ENCODE data around the gene ZNF236. TPM values are rescaled to one million over a fixed set of nuclear protein-coding genes. Genes with fewer than 3 reads are reported as not detected.

ZNF236 gene
- total RNA-seq, 6 donors from 2014 or later = 9.0 to 27.2 (median 14.8) TPM

DNA sequence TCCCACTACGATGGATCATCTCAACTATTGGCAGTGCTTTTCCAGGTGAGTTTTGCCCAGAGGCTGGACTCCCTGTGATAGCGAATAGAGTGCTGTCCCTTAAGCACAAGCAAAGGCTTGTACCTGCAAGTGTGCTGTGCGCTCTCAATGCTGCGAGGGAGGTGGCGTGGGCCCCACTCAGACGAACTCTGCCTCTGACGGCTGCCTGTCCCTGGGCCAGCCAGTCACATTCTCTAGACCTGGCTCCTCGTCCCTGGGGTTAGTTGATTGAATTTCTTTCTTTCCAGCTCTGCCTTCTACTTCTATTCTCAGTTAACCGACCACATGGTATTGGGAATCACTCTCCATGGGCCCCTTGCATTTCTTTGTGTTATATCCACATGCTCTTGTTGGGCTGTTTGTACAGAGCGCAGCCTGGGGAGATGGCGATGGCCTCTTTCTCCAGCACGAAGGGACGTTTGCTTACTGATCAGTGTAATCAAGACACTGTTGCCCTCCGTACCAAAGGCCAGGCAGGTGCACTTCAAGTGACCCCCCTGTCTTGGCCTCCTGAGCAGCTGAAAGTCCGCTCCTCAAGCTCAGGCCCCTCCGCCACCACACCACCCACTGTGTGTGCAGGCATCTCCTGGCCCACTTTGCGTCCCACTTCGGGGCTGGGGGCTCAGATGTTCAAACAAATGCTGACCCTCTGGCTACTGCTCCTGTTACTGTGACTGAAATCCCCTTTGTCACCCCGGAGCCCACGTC lies 151.3 kb downstream of the ZNF236 start:
- H3K36me3 ChIP-seq = peaks cover 0 to 7% (median 1%) of the 10 kb centered on the region in 4 donors
- no peak overlapping the region for H3K4me3 ChIP-seq
- no peaks in the 10 kb centered on the region for H3K27me3 ChIP-seq
- no peak overlapping the region for H3K27ac ChIP-seq
- DNase-seq = no peak
- WGBS, 2 donors = 96% methylated on average over 18 to 20 of the region's 20 CpGs
- ATAC-seq (ENCODE audit: low FRiP score in 2 of 2) = no peak
- TF ChIP-seq POLR2AphosphoS5 (IDR thresholded peaks at IDR 0.05) (no peak), EP300 (IDR thresholded peaks at IDR 0.05) (no peak), POLR2A (IDR thresholded peaks at IDR 0.05) (no peak)
- TF ChIP-seq, protein P1, sequence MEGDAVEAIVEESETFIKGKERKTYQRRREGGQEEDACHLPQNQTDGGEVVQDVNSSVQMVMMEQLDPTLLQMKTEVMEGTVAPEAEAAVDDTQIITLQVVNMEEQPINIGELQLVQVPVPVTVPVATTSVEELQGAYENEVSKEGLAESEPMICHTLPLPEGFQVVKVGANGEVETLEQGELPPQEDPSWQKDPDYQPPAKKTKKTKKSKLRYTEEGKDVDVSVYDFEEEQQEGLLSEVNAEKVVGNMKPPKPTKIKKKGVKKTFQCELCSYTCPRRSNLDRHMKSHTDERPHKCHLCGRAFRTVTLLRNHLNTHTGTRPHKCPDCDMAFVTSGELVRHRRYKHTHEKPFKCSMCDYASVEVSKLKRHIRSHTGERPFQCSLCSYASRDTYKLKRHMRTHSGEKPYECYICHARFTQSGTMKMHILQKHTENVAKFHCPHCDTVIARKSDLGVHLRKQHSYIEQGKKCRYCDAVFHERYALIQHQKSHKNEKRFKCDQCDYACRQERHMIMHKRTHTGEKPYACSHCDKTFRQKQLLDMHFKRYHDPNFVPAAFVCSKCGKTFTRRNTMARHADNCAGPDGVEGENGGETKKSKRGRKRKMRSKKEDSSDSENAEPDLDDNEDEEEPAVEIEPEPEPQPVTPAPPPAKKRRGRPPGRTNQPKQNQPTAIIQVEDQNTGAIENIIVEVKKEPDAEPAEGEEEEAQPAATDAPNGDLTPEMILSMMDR (IDR thresholded peaks at IDR 0.05) = no peak
- no peaks in the 10 kb centered on the region for H3K9me3 ChIP-seq
- peaks cover 0 to 7% (median 0%) of the 10 kb centered on the region in 4 donors for H3K4me1 ChIP-seq

DNA sequence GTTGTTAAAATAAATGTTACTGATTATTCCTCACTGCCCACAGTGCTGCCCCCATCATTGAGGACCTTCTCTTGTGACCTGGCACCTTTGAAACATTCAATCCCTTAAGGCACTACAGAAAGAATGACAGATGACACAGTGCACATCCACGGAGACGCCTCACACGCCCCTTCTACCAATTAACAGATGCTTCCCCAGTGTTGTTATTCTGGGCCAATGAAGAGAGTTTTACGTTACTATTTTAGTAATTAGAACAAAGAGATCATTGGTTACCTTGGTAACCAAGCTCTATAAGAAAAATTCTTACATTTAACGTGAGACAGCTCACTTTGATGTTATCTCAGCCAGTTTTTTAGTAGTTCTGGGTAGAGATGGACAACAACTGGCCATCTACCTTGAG lies 152.0 kb downstream of the ZNF236 start:
- H3K27me3 ChIP-seq = no peaks in the 10 kb centered on the region
- no peaks in the 10 kb centered on the region for H3K9me3 ChIP-seq
- peaks cover 0 to 7% (median 0%) of the 10 kb centered on the region in 4 donors for H3K4me1 ChIP-seq
- H3K4me3 ChIP-seq = no peak overlapping the region
- H3K36me3 ChIP-seq = peaks cover 0 to 2% (median 0%) of the 10 kb centered on the region in 4 donors
- WGBS, 2 donors = 92 to 94% methylated on average over 5 of the region's 5 CpGs
- DNase-seq (no peak), ATAC-seq (ENCODE audit: low FRiP score in 2 of 2) (no peak)
- no peak overlapping the region for H3K27ac ChIP-seq
- TF ChIP-seq EP300 (IDR thresholded peaks at IDR 0.05) (no peak), POLR2A (IDR thresholded peaks at IDR 0.05) (no peak), POLR2AphosphoS5 (IDR thresholded peaks at IDR 0.05) (no peak)
- TF ChIP-seq, protein P1 (IDR thresholded peaks at IDR 0.05) = no peak

DNA sequence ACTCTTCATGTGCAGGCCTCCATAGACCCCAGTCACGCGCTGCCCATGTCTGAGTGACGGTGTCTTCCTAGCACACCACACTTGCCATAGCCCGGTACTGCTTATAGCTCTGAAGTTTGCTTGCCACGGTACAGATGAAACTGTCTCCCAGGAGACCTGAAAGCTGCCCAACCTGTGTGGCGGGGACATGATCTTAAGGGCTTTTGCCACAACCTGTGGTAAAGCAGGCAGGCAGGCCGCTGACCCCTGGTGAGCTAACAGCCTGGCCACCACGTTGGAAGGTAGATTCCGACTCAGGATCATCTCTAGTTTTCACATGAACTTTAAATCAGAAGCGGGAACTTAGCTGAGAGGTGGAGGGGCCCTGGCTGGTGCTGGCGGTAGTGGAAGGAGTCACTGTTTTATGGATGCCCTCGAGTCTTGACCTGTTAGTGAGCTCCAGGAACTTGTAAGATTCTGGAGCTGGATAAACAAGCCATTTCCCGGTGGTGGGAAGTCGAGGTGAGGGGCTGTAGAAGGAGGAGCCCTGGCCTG lies 153.3 kb downstream of the ZNF236 start:
- H3K27me3 ChIP-seq = no peaks in the 10 kb centered on the region
- H3K27ac ChIP-seq = no peak overlapping the region
- WGBS, 2 donors = 87 to 91% methylated on average over 14 of the region's 14 CpGs
- no peaks in the 10 kb centered on the region for H3K9me3 ChIP-seq
- no peak overlapping the region for H3K4me3 ChIP-seq
- H3K4me1 ChIP-seq = peaks cover 0 to 7% (median 0%) of the 10 kb centered on the region in 4 donors
- TF ChIP-seq POLR2AphosphoS5 (IDR thresholded peaks at IDR 0.05) = no peak
- no peak for TF ChIP-seq EP300 (IDR thresholded peaks at IDR 0.05)
- TF ChIP-seq, protein P1 (IDR thresholded peaks at IDR 0.05) = no peak
- TF ChIP-seq POLR2A (IDR thresholded peaks at IDR 0.05) = no peak
- ATAC-seq (ENCODE audit: low FRiP score in 2 of 2) (no peak), DNase-seq (no peak)
- no peaks in the 10 kb centered on the region for H3K36me3 ChIP-seq

DNA sequence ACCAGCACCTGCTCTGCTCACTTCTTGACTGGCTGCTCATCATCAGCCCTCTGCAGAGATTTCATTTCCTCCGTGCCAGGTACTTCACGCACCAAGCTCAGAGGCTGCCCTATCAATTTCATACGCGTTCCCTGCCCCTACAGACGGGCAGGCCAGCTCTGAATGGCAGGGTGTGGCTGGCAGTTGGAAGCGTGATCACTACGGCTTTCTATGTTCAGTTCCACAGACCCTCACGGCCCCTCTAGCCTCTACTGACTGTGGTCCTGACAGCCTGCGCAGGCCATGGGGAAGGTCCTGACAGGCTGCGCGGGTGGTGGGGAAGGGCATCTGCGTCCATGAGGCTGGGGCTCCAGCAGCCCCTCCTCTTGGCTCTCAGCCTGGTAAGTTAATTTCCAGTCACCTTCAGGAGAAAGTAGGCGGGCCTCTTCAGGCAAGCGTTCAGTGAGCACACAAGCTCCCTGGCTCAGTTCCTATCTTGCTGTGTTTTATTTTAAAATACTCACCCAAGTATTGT lies 154.8 kb downstream of the ZNF236 start:
- ATAC-seq (ENCODE audit: low FRiP score in 2 of 2) = peak; percentile 39 to 52
- Histone ChIP-seq H3K4me1 (no peaks in the 10 kb centered on the region), H3K36me3 (no peaks in the 10 kb centered on the region), H3K27ac (peak overlapping the region in 3 of 4 donors; percentile 38 to 65 (median 58)), H3K4me3 (peak overlapping the region in 3 of 4 donors; percentile 11 to 31 (median 26)), H3K9me3 (no peaks in the 10 kb centered on the region), H3K27me3 (no peaks in the 10 kb centered on the region)
- no peak for TF ChIP-seq EP300 (IDR thresholded peaks at IDR 0.05)
- TF ChIP-seq, protein P1 (IDR thresholded peaks at IDR 0.05) = no peak
- TF ChIP-seq POLR2A (IDR thresholded peaks at IDR 0.05) = no peak
- 63 to 77% methylated on average over 14 of the region's 14 CpGs for WGBS, 2 donors
- peak in 1 of 2 donors; percentile 71 for DNase-seq
